SH-SY5Y (cell line): ENCODE results near the gene LMTK3.

Experiments used
- GATA2 ChIP-seq: IDR thresholded peaks from 2 replicates; pipeline ENCODE4 v1.6.1; 2011; ENCODE audit warnings: mild to moderate bottlenecking, low read depth, low read length
- GATA3 ChIP-seq: IDR thresholded peaks from 2 replicates; pipeline ENCODE4 v1.6.1; 2011; ENCODE audit warnings: low read depth, mild to moderate bottlenecking, low read length, moderate library complexity

DNA sequence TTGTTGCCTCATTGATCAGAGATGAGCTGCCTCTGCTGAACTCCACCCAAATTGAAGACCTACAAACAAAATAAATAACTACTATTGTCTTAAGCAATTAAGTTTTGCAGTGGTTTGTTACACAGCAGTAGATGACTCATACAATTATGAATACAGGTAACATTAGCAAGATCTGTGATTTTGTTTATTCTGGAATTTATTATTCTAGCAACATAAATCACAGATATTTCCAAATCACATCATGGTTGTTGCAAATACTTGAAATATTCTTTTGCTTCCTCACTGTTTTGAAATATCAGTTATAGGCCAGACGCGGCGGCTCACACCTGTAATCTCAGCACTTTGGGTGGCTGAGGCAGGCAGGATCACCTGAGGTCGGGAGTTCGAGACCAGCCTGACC is 13.1 kb upstream of the LMTK3 start:
- TF ChIP-seq GATA3 (no peak), GATA2 (no peak)
